Progenitor cell of endocrine pancreas (in vitro differentiated cells): ENCODE data around the gene POLD1. TPM values are rescaled to one million over a fixed set of nuclear protein-coding genes. Genes with fewer than 3 reads are reported as not detected.
A peak's percentile ranks its signal among the peaks of the same experiment; 100 is the strongest.

ENCODE experiments used
- DNase-seq: peaks from one replicate; pipeline ENCODE4 v3.0.0; 2021; ENCODE audit warnings: low spot score; ENCODE audit not compliant: unreplicated experiment
- H3K27ac Mint-ChIP-seq: 2 replicates; pipeline ENCODE4 v1.8.0; 2021; ENCODE audit warnings: mild to moderate bottlenecking, moderate library complexity, mixed read lengths
- H3K27me3 Mint-ChIP-seq: 2 replicates; pipeline ENCODE4 v1.8.0; 2021; ENCODE audit warnings: mixed read lengths
- H3K36me3 Mint-ChIP-seq: 2 replicates; pipeline ENCODE4 v1.8.0; 2022; ENCODE audit warnings: mixed read lengths; ENCODE audit not compliant: insufficient read depth
- H3K4me1 Mint-ChIP-seq: 2 replicates; pipeline ENCODE4 v1.8.0; 2021; ENCODE audit warnings: low read depth, mixed read lengths
- H3K4me3 Mint-ChIP-seq: 2 replicates; pipeline ENCODE4 v1.8.0; 2021; ENCODE audit warnings: low read depth, mild to moderate bottlenecking, moderate library complexity, mixed read lengths
- H3K9me3 Mint-ChIP-seq: 2 replicates; pipeline ENCODE4 v1.8.0; 2021; ENCODE audit warnings: low read depth, mixed read lengths
- total RNA-seq: library from RNA; stranded (reverse); gene quantifications from 2 replicates; pipeline ENCODE4 v1.2.1, GENCODE V29; 2021
- TF ChIP-seq, protein P1 (sequence below): fragments of 200-600 bp; sonication (generic); IDR thresholded peaks from one replicate; pipeline ENCODE4 v1.5.0; 2021; ENCODE audit warnings: antibody characterized with exemption, mild to moderate bottlenecking; ENCODE audit not compliant: unreplicated experiment

Gene POLD1
- total RNA-seq, 1 donor from 2014 or later, result 99.5 TPM

DNA sequence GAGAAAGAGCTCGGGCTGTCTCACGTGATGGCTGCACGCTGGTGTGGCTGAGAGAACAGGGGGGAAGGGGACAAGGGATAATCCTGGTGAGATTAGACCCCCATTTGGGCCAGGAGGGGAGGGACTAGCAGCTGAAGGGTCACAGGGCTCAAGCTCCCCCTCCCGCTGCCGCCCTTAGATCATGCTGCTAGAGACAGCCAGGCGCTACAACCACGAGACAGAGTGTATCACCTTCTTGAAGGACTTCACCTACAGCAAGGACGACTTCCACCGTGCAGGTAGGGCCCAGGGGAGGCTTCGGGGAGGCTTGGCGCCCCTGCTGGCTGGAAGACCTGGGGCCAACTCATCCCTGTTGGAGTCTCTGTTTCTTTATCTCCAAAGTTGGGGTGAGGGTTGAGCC is 4.5 kb upstream of the POLD1 start:
- TF ChIP-seq, protein P1, sequence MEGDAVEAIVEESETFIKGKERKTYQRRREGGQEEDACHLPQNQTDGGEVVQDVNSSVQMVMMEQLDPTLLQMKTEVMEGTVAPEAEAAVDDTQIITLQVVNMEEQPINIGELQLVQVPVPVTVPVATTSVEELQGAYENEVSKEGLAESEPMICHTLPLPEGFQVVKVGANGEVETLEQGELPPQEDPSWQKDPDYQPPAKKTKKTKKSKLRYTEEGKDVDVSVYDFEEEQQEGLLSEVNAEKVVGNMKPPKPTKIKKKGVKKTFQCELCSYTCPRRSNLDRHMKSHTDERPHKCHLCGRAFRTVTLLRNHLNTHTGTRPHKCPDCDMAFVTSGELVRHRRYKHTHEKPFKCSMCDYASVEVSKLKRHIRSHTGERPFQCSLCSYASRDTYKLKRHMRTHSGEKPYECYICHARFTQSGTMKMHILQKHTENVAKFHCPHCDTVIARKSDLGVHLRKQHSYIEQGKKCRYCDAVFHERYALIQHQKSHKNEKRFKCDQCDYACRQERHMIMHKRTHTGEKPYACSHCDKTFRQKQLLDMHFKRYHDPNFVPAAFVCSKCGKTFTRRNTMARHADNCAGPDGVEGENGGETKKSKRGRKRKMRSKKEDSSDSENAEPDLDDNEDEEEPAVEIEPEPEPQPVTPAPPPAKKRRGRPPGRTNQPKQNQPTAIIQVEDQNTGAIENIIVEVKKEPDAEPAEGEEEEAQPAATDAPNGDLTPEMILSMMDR, result no peak
- Mint-ChIP-seq H3K36me3 (peaks cover 21% of the 10 kb centered on the region), H3K27ac (no peak overlapping the region), H3K9me3 (no peaks in the 10 kb centered on the region), H3K4me1 (peaks cover 12% of the 10 kb centered on the region), H3K27me3 (no peaks in the 10 kb centered on the region), H3K4me3 (no peak overlapping the region)
- no peak for DNase-seq

DNA sequence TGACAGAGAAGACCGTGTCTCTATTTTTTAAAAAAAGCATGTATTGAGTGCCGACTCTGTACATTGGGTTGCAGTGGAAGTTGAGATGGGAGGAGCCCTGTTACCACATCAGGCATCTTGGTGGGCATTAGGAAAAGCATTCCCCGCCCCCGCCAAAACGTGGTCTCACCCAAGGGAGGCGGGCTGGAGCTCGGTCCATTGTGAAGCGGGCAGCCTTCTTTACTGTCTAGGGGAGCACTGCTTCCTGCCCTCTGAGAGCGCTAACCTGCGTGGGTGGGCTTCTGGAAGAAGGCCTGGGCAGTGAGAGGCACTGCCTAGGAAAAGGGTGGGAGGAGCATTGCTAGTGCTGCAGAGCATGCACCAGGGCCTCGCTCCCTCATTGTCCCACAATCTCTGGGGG is 4.0 kb upstream of the POLD1 start:
- Mint-ChIP-seq H3K4me1 (peaks cover 18% of the 10 kb centered on the region), H3K36me3 (peaks cover 21% of the 10 kb centered on the region), H3K9me3 (no peaks in the 10 kb centered on the region), H3K27me3 (no peaks in the 10 kb centered on the region), H3K27ac (no peak overlapping the region), H3K4me3 (no peak overlapping the region)
- TF ChIP-seq, protein P1, result no peak
- DNase-seq, result no peak

DNA sequence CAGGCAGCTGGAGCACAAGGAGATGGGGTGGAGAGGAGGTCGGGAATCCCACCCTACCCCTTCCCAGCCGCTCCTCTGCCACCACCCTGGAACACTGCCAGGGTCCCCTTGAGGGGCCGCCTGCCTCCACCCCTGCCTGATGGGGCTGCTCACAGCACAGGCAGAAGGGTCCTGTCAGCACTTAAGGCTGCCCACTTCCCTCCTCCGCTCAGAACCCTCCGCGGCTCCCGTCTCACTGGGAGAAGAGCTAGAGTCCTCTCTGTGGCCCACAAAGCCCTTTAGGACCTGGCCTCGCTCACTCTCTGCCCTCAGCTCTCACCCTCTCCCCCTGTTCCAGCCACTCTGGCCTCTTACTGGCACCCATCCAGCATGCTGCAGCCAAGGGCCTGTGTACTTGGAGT is 3.4 kb upstream of the POLD1 start:
- Mint-ChIP-seq H3K4me3 (no peak overlapping the region), H3K27me3 (no peaks in the 10 kb centered on the region), H3K36me3 (peaks cover 21% of the 10 kb centered on the region), H3K9me3 (no peaks in the 10 kb centered on the region), H3K4me1 (peaks cover 20% of the 10 kb centered on the region), H3K27ac (no peak overlapping the region)
- TF ChIP-seq, protein P1, result no peak
- no peak for DNase-seq

DNA sequence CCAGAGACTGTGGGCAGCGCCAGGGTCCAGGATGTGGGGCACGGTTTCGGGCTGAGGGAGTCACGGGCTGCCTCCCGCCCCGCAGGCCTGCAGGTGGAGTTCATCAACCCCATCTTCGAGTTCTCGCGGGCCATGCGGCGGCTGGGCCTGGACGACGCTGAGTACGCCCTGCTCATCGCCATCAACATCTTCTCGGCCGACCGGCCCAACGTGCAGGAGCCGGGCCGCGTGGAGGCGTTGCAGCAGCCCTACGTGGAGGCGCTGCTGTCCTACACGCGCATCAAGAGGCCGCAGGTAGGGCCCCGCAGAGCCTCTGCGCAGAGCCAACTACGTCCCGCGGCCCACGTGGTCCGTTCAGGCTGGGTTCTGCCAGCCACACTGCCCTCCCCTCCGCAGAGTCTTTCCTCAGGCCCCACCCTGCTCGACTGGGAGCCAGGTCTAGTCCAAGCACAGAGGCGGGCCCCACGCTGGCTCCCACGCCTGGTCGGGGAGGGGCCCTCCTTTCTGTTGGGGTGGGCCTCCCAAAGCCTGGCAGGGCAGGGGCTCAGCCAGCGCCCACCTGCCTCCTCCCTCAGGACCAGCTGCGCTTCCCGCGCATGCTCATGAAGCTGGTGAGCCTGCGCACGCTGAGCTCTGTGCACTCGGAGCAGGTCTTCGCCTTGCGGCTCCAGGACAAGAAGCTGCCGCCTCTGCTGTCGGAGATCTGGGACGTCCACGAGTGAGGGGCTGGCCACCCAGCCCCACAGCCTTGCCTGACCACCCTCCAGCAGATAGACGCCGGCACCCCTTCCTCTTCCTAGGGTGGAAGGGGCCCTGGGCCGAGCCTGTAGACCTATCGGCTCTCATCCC is 2.0 kb upstream of the POLD1 start:
- H3K36me3 Mint-ChIP-seq, result peaks cover 19% of the 10 kb centered on the region
- no peaks in the 10 kb centered on the region for H3K9me3 Mint-ChIP-seq
- H3K27me3 Mint-ChIP-seq, result no peaks in the 10 kb centered on the region
- TF ChIP-seq, protein P1, result no peak
- H3K4me1 Mint-ChIP-seq, result peaks cover 19% of the 10 kb centered on the region
- no peak for DNase-seq
- no peak overlapping the region for H3K27ac Mint-ChIP-seq
- no peak overlapping the region for H3K4me3 Mint-ChIP-seq

DNA sequence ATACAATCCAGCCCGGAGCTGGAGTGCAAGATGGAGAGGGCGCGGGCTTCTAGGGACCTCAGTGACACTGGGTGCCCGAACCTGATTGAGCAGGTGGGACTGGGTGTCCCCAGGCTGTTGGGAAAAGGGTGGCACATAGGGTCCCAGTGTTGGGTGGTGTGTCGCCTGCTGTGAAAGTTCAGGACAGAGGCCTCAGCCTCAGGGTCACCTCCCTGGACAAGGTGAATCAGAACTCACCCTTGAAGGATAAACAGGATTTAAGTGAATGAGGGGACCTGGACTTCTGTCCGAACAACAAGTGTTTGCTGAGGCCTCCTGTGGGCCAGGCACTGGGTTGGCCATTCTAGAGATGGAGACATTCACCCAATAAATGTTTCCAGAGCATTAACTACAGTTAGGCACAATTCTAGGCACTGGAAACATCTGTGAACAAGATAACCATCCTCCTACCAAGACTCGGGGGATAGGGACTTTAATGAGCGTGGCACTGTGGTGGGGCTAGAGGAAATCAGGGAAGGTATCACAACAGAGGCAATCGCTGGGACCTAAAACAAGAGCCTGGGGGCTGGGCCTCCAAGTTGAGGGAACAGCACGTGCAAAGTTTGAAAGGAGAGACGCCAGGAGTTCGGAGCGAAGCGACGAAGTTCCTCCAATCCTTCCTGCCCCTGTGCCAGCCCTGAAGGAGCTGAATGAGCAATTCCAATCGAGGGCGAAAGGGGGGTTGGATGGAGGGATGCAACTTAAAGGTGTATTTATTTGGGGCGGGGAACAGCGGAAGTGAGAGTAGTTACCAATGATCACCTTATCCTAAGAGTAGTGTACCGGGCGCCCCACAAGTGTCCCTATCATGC is 921 bp upstream of the POLD1 start:
- TF ChIP-seq, protein P1, result no peak
- H3K27me3 Mint-ChIP-seq, result no peaks in the 10 kb centered on the region
- H3K27ac Mint-ChIP-seq, result peak overlapping the region; percentile 96
- no peak for DNase-seq
- H3K9me3 Mint-ChIP-seq, result no peaks in the 10 kb centered on the region
- H3K36me3 Mint-ChIP-seq, result peaks cover 22% of the 10 kb centered on the region
- H3K4me3 Mint-ChIP-seq, result peak overlapping the region; percentile 96
- H3K4me1 Mint-ChIP-seq, result peaks cover 19% of the 10 kb centered on the region
